ENCODE measurements around the gene ARHGAP36. TPM values are rescaled to one million over a fixed set of nuclear protein-coding genes. Genes with fewer than 3 reads are reported as not detected.

ARHGAP36 gene
- total RNA-seq, 1 donor from 2014 or later, result not detected

GRCh38 chrX:131068945-131069719 is 11.0 kb downstream of the ARHGAP36 start:
- DNase-seq (ENCODE audit: low spot score), result no peak

- DNase-seq (ENCODE audit: low spot score), result no peak
These were observed 14.9 kb downstream of the ARHGAP36 start for GRCh38 chrX:131072871-131073571.

GRCh38 chrX:131073607-131074006 is 15.5 kb downstream of the ARHGAP36 start:
- no peak for DNase-seq (ENCODE audit: low spot score)

- DNase-seq (ENCODE audit: low spot score), result no peak
These were observed 23.9 kb downstream of the ARHGAP36 start for GRCh38 chrX:131081772-131082740.

- no peak for DNase-seq (ENCODE audit: low spot score)
These were observed 25.5 kb downstream of the ARHGAP36 start for GRCh38 chrX:131083510-131084142.

GRCh38 chrX:131084145-131084544 is 26.0 kb downstream of the ARHGAP36 start:
- DNase-seq (ENCODE audit: low spot score), result no peak

- DNase-seq (ENCODE audit: low spot score), result no peak
These were observed 78.6 kb downstream of the ARHGAP36 start for GRCh38 chrX:131136776-131137175.

- no peak for DNase-seq (ENCODE audit: low spot score)
These were observed 80.9 kb downstream of the ARHGAP36 start for GRCh38 chrX:131139072-131139471.

Other genes starting within 250 kb of the ARHGAP36 start
- gene ENOX2, start 155.1 kb upstream of the ARHGAP36 start, total RNA-seq, result 21.0 TPM
- 0.18 TPM for gene IGSF1, start 231.0 kb downstream of the ARHGAP36 start, total RNA-seq

All from ureter (tissue), 1 donor.